Fibroblast of pulmonary artery (primary cell): ENCODE data around the gene FHIT.

Experiments used
- DNase-seq: peaks from one replicate; pipeline ENCODE4 v3.0.0-alpha.2; 2010; ENCODE audit warnings: low read depth
- H3K4me3 ChIP-seq: replicated peaks from 2 replicates; pipeline ENCODE4 v1.5.1; 2011; ENCODE audit warnings: low read depth, mild to moderate bottlenecking, control low read depth, low read length, moderate library complexity
- CTCF ChIP-seq: IDR thresholded peaks from 2 replicates; pipeline ENCODE4 v1.5.1; 2011; ENCODE audit warnings: mild to moderate bottlenecking, control low read depth, low read length, inconsistent platforms; ENCODE audit errors: missing control alignments

The FHIT gene

GRCh38 chr3:60309539-60310268 lies 941.5 kb downstream of the FHIT start:
- DNase-seq, result no peak

GRCh38 chr3:60308808-60309207 lies 942.4 kb downstream of the FHIT start:
- H3K4me3 ChIP-seq, result no peak overlapping the region
- DNase-seq, result no peak
- TF ChIP-seq CTCF, result no peak

More at GRCh38 chr3:60309539-60310268, 941.5 kb downstream of the FHIT start:
- no peak overlapping the region for H3K4me3 ChIP-seq
- no peak for TF ChIP-seq CTCF

- no peak for DNase-seq
- TF ChIP-seq CTCF, result no peak
- no peak overlapping the region for H3K4me3 ChIP-seq
Observed at GRCh38 chr3:60307562-60308199, 943.6 kb downstream of the FHIT start.

- TF ChIP-seq CTCF, result no peak
- no peak overlapping the region for H3K4me3 ChIP-seq
- DNase-seq, result peak; percentile 76
Observed at GRCh38 chr3:60304112-60304511, 947.1 kb downstream of the FHIT start.

- TF ChIP-seq CTCF, result no peak
- DNase-seq, result peak; percentile 73
Observed at GRCh38 chr3:60303160-60303559, 948.1 kb downstream of the FHIT start.

GRCh38 chr3:60301142-60301541 lies 950.1 kb downstream of the FHIT start:
- TF ChIP-seq CTCF, result no peak
- peak; percentile 86 for DNase-seq
- H3K4me3 ChIP-seq, result no peak overlapping the region

More at GRCh38 chr3:60303160-60303559, 948.1 kb downstream of the FHIT start:
- no peak overlapping the region for H3K4me3 ChIP-seq
